NCI-H1694 treated with DMSO at 0.1 percent for 48 hours (cell line): ENCODE data around the gene KCNMB3.

Source experiments
- DNase-seq: peaks from one replicate; lab custom pipeline; 2025; lab: John Stamatoyannopoulos, UW

The KCNMB3 gene

DNA sequence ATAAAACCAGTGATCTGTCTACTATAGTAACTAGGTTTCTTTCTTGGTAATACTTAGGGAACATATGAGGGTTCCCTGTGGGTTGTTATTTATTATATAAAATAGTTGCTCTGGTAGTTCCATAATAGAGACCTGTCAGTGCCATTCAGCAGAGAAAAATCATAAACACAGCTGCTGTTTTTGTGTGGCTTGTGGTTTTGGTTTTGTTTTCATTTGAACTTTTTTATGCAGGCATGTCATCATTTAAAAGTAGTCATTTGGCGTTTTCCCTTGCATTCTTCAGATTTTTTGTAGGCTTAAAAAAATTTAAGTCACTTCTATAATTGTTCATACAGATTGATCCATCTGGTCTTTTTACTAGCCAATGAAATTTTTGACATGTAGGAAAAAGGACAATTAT, 54.8 kb downstream of the KCNMB3 start:
- DNase-seq = no peak

DNA sequence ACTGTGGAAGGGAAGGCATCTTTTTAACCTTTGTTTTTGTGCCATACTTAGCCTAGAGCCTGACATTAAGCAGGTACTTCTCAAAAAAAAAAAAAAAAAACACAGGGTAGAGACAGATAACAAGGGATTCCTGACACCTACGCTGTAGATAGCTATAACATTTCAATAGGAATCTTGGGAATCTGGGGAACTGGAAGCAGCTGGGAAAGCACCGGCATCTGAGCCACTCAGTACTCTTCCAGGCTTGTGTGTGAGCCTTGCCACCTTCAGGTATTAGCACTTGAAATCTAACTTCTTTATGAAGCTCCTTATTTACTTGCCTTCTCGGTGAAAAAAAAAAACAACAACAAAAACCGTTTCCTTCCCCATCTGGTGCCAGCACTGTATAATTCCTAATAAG, 56.0 kb downstream of the KCNMB3 start:
- no peak for DNase-seq
